Measurements from ENCODE around the gene ITPRIPL2.

The ITPRIPL2 gene

DNA sequence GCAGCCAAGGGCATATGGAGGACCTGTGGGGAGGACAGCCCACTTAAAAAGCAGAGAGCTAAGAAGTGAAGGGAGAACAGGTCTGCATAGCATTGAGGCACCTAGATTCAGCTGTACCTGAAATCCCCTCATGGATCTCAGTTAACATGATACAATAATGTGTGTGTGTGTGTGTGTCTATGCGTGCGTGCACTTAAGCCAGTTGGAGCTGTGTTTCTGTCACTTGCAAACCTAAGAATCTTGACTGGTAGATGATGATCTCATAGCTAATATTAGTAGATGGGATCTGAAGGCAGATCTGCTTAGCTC lies 1.7 kb upstream of the ITPRIPL2 start:
- H3K4me3 ChIP-seq (ENCODE audit: control insufficient read depth, low read depth, low read length) = no peak overlapping the region
- DNase-seq (ENCODE audit: low read depth) = no peak
- TF ChIP-seq, protein P1, sequence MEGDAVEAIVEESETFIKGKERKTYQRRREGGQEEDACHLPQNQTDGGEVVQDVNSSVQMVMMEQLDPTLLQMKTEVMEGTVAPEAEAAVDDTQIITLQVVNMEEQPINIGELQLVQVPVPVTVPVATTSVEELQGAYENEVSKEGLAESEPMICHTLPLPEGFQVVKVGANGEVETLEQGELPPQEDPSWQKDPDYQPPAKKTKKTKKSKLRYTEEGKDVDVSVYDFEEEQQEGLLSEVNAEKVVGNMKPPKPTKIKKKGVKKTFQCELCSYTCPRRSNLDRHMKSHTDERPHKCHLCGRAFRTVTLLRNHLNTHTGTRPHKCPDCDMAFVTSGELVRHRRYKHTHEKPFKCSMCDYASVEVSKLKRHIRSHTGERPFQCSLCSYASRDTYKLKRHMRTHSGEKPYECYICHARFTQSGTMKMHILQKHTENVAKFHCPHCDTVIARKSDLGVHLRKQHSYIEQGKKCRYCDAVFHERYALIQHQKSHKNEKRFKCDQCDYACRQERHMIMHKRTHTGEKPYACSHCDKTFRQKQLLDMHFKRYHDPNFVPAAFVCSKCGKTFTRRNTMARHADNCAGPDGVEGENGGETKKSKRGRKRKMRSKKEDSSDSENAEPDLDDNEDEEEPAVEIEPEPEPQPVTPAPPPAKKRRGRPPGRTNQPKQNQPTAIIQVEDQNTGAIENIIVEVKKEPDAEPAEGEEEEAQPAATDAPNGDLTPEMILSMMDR (conservative IDR thresholded peaks at IDR 0.05; ENCODE audit: control insufficient read depth, insufficient read depth, low read depth, low read length) = no peak

DNA sequence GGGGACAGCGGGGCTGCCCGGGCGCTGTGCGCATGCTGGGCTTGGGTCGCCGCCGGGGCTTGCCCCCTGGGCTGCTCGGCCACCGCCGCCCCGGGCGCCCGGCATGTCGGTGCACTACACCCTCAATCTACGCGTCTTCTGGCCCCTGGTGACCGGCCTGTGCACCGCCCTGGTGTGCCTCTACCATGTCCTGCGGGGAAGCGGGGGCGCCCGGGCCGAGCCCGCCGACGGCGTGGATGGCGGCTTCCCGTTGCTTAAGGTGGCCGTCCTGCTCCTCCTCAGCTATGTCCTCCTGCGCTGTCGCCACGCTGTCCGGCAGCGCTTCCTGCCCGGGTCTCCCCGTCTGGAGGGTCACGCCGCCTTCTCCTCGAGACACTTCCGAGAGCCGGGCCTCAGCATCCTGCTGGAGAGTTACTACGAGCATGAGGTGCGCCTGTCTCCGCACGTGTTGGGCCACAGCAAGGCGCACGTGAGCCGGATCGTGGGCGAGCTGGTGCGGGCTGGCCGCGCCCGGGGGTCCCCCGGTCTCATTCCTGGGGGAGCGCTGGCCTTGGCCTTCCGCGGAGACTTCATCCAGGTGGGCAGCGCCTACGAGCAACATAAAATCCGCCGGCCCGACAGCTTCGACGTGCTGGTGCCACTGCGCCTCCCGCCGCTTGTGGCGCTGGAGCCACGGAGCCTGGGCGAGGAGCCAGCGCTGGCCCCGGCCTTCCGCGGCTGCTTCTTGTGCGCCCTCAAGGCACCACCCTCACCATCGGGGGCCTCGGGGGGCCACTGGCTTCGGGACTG lies 789 bp downstream of the ITPRIPL2 start:
- peak; percentile 67 for DNase-seq (ENCODE audit: low read depth)
- TF ChIP-seq, protein P1 (conservative IDR thresholded peaks at IDR 0.05; ENCODE audit: control insufficient read depth, insufficient read depth, low read depth, low read length) = no peak
- peak overlapping the region; percentile 71 for H3K4me3 ChIP-seq (ENCODE audit: control insufficient read depth, low read depth, low read length)

DNA sequence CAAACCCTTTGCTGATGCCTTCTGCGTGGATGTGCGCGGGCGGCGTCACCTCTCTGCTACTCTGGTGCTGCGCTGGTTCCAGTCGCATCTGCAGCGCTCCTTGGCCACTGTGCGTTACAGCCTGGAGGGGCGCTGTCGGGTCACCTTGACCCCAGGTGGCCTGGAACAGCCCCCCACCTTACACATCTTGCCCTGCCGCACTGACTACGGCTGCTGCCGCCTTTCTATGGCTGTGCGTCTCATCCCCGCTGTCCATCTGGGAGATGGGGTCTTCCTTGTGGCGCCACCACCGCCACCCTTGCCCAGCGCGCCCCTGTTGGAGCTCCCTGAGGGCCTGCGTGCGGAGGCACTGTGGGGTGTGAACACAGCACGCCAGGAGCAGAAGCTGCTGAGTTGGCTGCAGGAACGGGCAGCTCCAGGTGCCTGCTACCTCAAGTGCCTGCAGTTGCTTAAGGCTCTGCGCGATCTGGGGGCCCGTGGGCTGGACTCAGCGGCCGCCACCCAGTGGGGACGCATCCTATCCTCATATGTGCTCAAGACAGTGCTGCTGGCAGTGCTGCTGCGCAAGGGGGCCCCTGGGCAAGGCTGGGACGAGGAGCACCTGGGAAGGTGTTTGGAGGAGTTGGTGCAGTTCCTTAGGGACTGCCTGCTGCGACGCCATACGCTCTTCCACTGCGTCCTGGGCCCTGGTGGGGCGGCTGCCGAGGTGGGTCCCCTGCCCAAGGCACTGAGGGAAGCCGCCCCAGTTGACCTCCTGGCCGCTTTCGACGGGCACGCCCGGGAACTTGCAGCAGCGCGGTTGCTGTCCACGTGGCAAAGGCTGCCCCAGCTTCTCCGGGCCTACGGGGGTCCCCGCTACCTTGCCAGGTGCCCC lies 1.6 kb downstream of the ITPRIPL2 start:
- TF ChIP-seq, protein P1 (conservative IDR thresholded peaks at IDR 0.05; ENCODE audit: control insufficient read depth, insufficient read depth, low read depth, low read length) = peak; percentile 46
- H3K4me3 ChIP-seq (ENCODE audit: control insufficient read depth, low read depth, low read length) = peak overlapping the region; percentile 71
- peak; percentile 50 for DNase-seq (ENCODE audit: low read depth)

DNA sequence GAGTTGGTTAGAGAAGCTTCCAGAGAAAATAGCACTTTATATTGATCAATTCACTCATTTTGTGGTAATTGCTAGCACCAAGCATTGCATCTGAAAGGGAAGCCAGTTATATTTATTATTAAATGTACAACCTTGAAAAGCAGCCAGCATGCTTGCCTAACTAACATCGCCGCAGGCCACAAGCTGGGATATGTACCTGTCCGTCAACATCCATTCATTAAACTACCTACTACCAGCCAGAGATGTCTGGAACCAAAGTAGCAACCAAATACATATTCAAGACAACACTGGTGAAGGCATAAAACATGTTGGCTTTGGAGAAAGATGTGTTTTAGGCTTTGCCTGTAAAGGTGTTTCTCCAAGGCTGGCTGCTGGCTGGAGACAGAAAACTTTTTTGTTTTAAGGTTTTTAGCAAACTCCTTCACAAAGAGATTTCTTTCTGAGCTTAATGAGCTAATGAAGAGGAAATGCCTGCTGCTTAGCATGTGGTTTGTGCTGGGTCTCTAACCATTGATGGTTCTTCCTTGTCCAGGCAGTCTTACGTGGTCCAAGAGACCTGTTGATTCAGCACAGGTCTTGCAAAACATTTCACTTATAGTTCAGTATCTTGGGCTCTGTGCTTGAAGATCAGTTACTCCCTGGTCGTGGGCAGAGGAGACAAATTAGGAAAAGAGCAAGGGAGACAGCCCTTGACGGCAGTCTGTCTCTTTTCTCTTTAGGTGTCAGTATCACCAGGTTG lies 3.1 kb downstream of the ITPRIPL2 start:
- TF ChIP-seq, protein P1 (conservative IDR thresholded peaks at IDR 0.05; ENCODE audit: control insufficient read depth, insufficient read depth, low read depth, low read length) = no peak
- H3K4me3 ChIP-seq (ENCODE audit: control insufficient read depth, low read depth, low read length) = peak overlapping the region; percentile 71
- DNase-seq (ENCODE audit: low read depth) = peak; percentile 61

DNA sequence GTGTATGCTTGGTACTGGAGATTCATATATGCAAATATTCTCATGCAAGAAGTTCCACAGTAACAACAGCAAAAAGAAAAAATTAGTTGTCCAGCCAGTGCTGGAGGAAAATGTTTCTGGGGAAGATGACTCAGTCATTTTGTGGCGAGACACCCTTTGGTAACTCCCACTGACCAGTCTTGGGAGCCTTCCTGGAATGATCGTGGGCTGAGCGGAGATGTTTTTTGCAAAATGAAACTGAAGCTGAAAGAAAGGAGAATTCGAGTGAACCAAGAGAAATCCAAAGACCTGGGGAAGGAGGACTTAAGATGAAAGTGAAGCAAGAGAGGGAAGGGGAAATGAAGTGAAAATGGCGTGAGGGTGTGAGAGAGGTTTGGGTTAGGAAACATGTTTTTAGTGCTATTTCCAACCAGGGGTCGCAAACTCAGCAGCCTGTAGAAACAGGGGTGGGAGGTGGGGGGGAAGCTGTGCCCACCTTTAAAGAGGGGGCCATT lies 5.2 kb downstream of the ITPRIPL2 start:
- DNase-seq (ENCODE audit: low read depth) = peak; percentile 94
- peak overlapping the region; percentile 55 for H3K4me3 ChIP-seq (ENCODE audit: control insufficient read depth, low read depth, low read length)
- TF ChIP-seq, protein P1 (conservative IDR thresholded peaks at IDR 0.05; ENCODE audit: control insufficient read depth, insufficient read depth, low read depth, low read length) = no peak

DNA sequence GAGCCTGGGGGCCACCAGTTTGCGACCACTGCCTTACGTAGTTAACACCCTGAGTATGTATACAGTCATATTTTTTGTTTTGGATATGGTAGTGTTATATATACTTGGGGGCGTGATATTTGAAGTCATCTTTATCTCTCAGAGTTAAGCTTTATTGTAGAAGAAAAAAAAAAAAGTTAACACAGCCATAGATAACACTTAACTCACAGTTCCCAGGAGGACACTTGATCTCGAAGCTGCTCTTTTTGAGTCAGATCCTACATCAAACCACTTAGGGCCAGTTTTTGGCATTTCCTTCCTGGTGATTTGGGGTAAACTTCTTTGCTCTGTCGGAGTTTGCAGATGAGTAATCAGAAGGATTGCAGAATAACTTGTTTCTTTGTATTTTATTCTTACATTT lies 5.8 kb downstream of the ITPRIPL2 start:
- DNase-seq (ENCODE audit: low read depth) = peak; percentile 97
- peak overlapping the region; percentile 55 for H3K4me3 ChIP-seq (ENCODE audit: control insufficient read depth, low read depth, low read length)
- TF ChIP-seq, protein P1 (conservative IDR thresholded peaks at IDR 0.05; ENCODE audit: control insufficient read depth, insufficient read depth, low read depth, low read length) = no peak

All from fibroblast of mammary gland (primary cell).